Activated CD4-positive, alpha-beta T cell treated with anti-CD3 and anti-CD28 coated beads for 36 hours (primary cell): ENCODE measurements around the gene PDGFRB. TPM values are rescaled to one million over a fixed set of nuclear protein-coding genes. Genes with fewer than 3 reads are reported as not detected.
A peak's percentile ranks its signal among the peaks of the same experiment; 100 is the strongest.

Source experiments
- ATAC-seq: fragments of 200-7000 bp; cut with Tn5 transposase; one replicate; pipeline ENCODE4 v1.10.0; 2021; ENCODE audit warnings: mild to moderate bottlenecking, moderate library complexity
- CTCF ChIA-PET: fragments of 350-600 bp; sonication (Branson Sonifier 250); formaldehyde crosslinking; loops from one replicate; lab custom pipeline; 2021; ENCODE audit warnings: antibody characterized with exemption; lab: Charles Lee
- POLR2A ChIA-PET: fragments of 350-600 bp; sonication (Branson Sonifier 250); formaldehyde crosslinking; loops from one replicate; lab custom pipeline; 2021; ENCODE audit warnings: antibody characterized with exemption, inconsistent platforms; lab: Charles Lee
- DNase-seq: peaks from one replicate; pipeline ENCODE4 v3.0.0-alpha.2; 2020
- H3K27ac Mint-ChIP-seq: one replicate; pipeline ENCODE4 v1.8.0; 2021; ENCODE audit warnings: mixed read lengths
- H3K27me3 Mint-ChIP-seq: one replicate; pipeline ENCODE4 v1.8.0; 2021; ENCODE audit warnings: mixed read lengths
- H3K36me3 Mint-ChIP-seq: one replicate; pipeline ENCODE4 v1.8.0; 2021; ENCODE audit warnings: low read depth, mixed read lengths
- H3K4me1 Mint-ChIP-seq: one replicate; pipeline ENCODE4 v1.8.0; 2021; ENCODE audit warnings: mixed read lengths
- H3K4me3 Mint-ChIP-seq: one replicate; pipeline ENCODE4 v1.8.0; 2021; ENCODE audit warnings: mild to moderate bottlenecking, moderate library complexity, mixed read lengths
- H3K9me3 Mint-ChIP-seq: one replicate; pipeline ENCODE4 v1.8.0; 2021; ENCODE audit warnings: low read depth, mixed read lengths
- intact Hi-C, 2 experiments: fragments of 100-400 bp; cut with DNase I in 1 of 2; cut with micrococcal nuclease in 1 of 2; formaldehyde crosslinking; loops; one replicate each; pipeline versions ENCODE4 v1.14.2 to v1.15.1; 2022 to 2024; cut with DNase I, micrococcal nuclease
- total RNA-seq, 2 experiments: library from RNA; stranded (reverse); gene quantifications; one replicate each; pipeline ENCODE4 v1.2.3, GENCODE V29; 2021

The PDGFRB gene
- total RNA-seq, 2 experiments from 2014 or later, result not detected

DNA sequence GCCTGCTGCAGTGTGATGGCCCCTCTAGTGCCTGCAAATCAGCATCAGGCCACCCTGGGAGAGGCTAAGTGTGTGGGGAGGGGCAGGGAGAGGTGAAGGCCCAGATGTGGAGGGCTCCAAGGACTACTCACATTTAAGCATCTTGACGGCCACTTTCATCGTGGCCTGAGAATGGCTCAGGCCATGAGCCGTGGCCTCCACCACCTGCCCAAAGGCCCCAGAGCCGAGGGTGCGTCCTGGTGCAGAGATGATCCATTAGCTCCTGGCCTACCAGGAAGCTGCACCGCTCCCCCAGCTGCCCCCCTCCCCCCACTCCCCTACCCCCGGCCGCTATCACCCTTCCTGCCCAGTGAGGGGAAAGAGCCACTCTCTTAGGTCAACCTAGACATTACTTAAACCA, 31.0 kb downstream of the PDGFRB start:
- Mint-ChIP-seq H3K9me3 (no peaks in the 10 kb centered on the region), H3K4me1 (no peaks in the 10 kb centered on the region), H3K36me3 (no peaks in the 10 kb centered on the region), H3K27ac (no peak overlapping the region), H3K27me3 (no peaks in the 10 kb centered on the region), H3K4me3 (no peak overlapping the region)
- intact Hi-C loops, result loop anchor here in 1 of 2 experiments (5.0 kb wide), 1 partner anchor 122 kb away; the partner anchor contains the start of genes HMGXB3 and TIGD6
- no peak for DNase-seq
- CTCF ChIA-PET, result no interaction called here
- POLR2A ChIA-PET, result no interaction called here
- no peak for ATAC-seq

DNA sequence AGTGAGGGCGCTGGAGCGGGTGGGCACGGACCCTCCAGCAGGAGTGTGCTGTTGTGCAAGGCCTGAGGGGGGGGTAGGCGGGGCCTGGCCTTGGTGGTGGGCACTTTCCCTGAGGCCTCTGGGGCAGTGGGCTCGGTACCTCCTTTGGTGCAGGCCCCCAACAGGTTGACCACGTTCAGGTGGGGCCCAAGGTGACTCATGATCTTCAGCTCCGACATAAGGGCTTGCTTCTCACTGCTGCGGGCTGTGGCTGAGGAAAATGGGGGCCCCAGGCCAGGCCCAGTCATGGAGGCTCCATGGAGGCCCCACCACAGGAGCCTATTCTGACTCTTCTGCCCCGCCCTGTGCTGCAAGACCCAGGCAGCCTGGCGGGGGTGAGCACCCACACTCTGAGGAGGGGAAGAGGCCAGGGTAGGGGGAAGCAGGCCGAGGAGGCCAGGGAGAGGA, 31.5 kb downstream of the PDGFRB start:
- Mint-ChIP-seq H3K4me3 (no peak overlapping the region), H3K36me3 (no peaks in the 10 kb centered on the region), H3K4me1 (no peaks in the 10 kb centered on the region), H3K27me3 (no peaks in the 10 kb centered on the region), H3K27ac (no peak overlapping the region), H3K9me3 (no peaks in the 10 kb centered on the region)
- DNase-seq, result no peak
- POLR2A ChIA-PET, result no interaction called here
- ATAC-seq, result no peak
- CTCF ChIA-PET, result interaction anchor here (0.6 kb wide), 1 partner anchor 237 kb away, joined by 3 read pairs; no protein-coding TSS in a partner anchor
- intact Hi-C loops, result loop anchor here in 1 of 2 experiments (5.0 kb wide), 1 partner anchor 122 kb away; the partner anchor contains the start of genes HMGXB3 and TIGD6

DNA sequence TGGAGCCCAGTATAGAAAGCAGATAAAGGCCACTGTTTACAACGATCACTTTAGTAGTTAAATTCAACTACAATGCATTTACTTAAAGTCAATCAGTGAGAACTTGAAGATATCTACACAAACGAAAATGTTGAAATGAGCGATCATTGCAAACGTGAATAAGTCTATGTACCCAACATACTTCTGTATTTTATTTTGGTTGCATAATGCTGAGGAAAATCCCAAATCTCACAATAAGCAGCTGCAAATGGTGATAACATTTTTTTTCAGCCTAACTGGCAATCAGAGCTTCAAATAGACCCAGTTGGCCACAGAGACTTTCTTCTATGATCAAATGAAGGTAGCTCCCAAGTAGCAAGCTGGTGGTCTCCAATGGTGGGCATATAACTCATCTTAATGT, 32.1 kb downstream of the PDGFRB start:
- Mint-ChIP-seq H3K27me3 (no peaks in the 10 kb centered on the region), H3K36me3 (no peaks in the 10 kb centered on the region), H3K27ac (no peak overlapping the region), H3K4me1 (no peaks in the 10 kb centered on the region), H3K4me3 (no peak overlapping the region), H3K9me3 (no peaks in the 10 kb centered on the region)
- ChIA-PET POLR2A (no interaction called here), CTCF (interaction anchor here (0.6 kb wide), 1 partner anchor 238 kb away, joined by 3 read pairs; no protein-coding TSS in a partner anchor)
- intact Hi-C loops, result loop anchor here in 1 of 2 experiments (5.0 kb wide), 1 partner anchor 121 kb away; the partner anchor contains the start of genes HMGXB3 and TIGD6
- no peak for ATAC-seq
- no peak for DNase-seq

DNA sequence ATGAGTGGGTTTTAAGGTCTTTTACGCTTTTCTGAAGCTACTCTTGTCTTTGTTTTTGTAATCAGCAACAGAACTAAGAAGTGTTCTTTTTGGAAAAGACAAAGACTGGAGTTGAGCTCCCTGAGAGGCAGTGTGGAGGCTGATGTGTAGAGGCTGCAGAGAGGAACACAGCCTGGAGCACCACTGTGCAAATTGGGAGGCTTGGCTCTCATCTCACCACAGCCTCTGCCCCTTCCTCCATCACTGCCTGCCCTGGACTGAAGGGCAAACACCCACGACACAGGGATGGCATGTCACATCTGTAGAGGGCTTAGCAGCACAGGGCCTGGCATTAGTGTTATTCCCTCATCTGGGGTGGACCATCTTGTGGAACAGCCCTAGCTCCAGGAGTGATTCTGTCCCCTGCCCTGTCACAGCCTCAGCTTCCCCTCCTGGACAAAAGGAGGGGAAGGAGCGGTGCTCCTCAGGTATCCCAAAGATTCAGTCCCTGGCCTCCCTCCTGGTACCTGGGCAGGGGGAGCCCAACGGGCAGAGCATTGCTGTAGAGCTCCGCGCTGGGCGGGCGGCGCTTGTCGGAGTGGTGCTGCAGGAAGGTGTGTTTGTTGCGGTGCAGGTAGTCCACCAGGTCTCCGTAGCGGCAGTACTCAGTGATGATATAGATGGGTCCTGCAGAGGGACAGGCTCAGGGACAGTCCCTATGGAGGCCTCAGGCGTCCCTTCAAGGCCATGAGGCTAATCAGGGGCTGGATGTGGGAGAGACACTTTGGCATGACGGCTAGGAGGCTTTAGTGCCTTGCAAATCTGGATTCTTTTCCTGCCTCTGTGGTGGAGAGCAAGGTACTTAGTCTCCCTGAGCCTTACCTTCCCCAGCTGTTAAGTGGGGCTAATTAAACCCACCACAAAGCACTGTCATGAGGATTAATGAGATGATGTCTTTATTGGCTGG, 32.8 kb downstream of the PDGFRB start:
- no peak overlapping the region for H3K27ac Mint-ChIP-seq
- H3K36me3 Mint-ChIP-seq, result no peaks in the 10 kb centered on the region
- POLR2A ChIA-PET, result no interaction called here
- no peak for ATAC-seq
- CTCF ChIA-PET, result interaction anchor here (0.7 to 1.4 kb wide), 3 partner anchors 8 to 291 kb away, joined by 3 to 4 read pairs (median 3); no protein-coding TSS in a partner anchor
- intact Hi-C loops, result loop anchor here in 1 of 2 experiments (5.0 kb wide), 1 partner anchor 121 kb away; the partner anchor contains the start of genes HMGXB3 and TIGD6
- H3K27me3 Mint-ChIP-seq, result no peaks in the 10 kb centered on the region
- no peak overlapping the region for H3K4me3 Mint-ChIP-seq
- no peak for DNase-seq
- no peaks in the 10 kb centered on the region for H3K9me3 Mint-ChIP-seq
- no peaks in the 10 kb centered on the region for H3K4me1 Mint-ChIP-seq

DNA sequence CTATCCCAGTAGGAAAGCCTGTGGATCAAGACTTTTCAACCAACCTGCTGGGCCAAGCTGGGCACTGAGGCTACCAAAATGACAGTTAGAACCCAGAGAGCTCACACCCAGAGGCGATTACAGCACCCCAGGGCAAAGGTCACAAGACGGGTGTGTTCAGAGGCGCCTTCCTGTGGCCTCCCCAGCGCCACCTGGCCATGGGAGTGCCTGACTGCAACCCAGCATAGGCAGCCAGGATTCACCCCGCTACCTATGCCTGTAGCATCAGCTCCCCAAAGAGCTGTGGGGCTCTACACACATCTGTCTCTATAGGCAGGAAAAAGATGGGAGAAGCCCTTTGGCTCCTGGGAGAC, 33.5 kb downstream of the PDGFRB start:
- DNase-seq, result peak; percentile 68
- POLR2A ChIA-PET, result no interaction called here
- H3K36me3 Mint-ChIP-seq, result no peaks in the 10 kb centered on the region
- intact Hi-C loops, result loop anchor here in 1 of 2 experiments (5.0 kb wide), 1 partner anchor 120 kb away; the partner anchor contains the start of genes HMGXB3 and TIGD6
- peak; percentile 93 for ATAC-seq
- H3K4me1 Mint-ChIP-seq, result no peaks in the 10 kb centered on the region
- H3K27me3 Mint-ChIP-seq, result no peaks in the 10 kb centered on the region
- no peak overlapping the region for H3K4me3 Mint-ChIP-seq
- no peak overlapping the region for H3K27ac Mint-ChIP-seq
- H3K9me3 Mint-ChIP-seq, result no peaks in the 10 kb centered on the region
- CTCF ChIA-PET, result interaction anchor here (0.7 to 1.4 kb wide), 4 partner anchors 9 to 290 kb away, joined by 3 to 4 read pairs (median 3); no protein-coding TSS in a partner anchor

DNA sequence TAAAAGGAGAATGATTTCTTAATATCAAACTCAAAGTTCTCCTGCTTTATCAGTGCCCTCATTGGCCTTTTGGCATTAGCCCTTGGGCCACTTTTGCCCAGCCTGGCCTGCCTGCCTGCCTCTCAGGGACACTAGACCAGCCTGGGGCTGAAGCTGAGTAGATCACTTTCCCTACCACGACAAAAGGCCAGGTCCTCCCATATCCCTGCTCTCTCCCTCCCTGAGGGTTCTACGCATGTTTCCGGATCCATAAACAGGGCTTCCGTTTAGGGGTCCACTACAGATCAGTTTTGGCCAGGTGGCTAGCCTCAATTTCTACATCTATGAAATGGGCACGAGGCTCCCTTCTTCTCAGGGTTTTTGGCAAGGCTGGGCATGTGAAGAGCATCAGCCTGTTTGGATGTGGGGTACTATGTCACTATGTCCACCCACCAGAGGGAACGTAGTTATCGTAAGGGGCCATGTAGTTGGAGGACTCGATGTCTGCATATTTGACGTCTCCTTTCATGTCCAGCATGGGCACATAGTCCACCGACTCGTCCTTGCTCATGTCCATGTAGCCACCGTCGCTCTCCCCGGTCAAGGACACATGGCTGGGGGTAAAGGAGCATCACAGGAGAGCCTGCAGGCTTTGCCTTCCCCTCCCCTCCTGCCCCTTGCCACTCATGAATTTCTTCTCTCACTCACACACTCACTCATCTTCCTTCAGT, 34.0 kb downstream of the PDGFRB start:
- H3K4me1 Mint-ChIP-seq, result no peaks in the 10 kb centered on the region

DNA sequence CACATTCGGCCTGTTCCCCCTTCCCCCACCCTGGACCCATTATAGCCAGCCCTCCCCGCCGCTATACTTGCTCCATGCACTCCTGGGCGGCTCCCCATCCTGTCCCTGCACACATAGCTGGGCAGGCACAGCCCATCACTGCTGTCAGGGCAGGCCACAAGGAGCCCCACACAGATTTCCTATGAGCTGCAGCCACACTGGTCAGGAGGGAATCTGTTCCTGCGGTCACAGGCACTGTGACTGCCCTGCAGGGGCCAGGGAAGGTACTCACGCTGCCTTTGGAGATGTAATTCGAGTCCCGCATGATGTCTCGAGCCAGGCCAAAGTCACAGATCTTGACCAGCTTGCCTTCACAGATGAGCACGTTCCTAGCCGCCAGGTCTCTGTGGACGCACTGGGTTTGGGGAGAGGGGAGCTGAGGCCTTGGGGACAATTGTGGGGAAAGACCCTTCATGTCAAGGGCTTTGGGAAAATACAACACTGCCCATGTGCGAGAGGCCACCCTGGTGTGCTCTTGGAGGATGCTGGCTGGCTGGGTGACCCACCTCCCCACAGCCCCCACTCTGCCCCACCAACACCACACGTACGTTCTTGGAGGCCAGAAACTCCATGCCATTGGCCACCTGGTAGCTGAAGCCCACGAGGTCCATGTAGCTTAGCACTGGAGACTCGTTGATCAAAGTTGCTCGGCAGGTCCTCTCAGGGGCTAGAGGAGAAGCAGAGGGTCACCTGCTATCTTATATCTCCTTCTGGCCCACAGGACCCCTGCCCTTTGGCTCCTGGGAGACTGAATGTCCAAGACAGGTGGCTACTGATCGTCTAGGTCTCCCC, 34.8 kb downstream of the PDGFRB start:
- no peaks in the 10 kb centered on the region for H3K4me1 Mint-ChIP-seq
- intact Hi-C loops, result loop anchor here in 1 of 2 experiments (5.0 kb wide), 1 partner anchor 119 kb away; the partner anchor contains the start of genes HMGXB3 and TIGD6
- POLR2A ChIA-PET, result no interaction called here
- H3K36me3 Mint-ChIP-seq, result no peaks in the 10 kb centered on the region
- no peak for ATAC-seq
- no peaks in the 10 kb centered on the region for H3K9me3 Mint-ChIP-seq
- no peaks in the 10 kb centered on the region for H3K27me3 Mint-ChIP-seq
- H3K27ac Mint-ChIP-seq, result no peak overlapping the region
- H3K4me3 Mint-ChIP-seq, result no peak overlapping the region
- DNase-seq, result no peak
- CTCF ChIA-PET, result interaction anchor here (0.6 to 1.1 kb wide), 4 partner anchors 14 to 367 kb away, joined by 3 to 4 read pairs (median 3); no protein-coding TSS in a partner anchor

More for the DNA sequence above, 34.0 kb downstream of the PDGFRB start:
- CTCF ChIA-PET, result interaction anchor here (0.7 to 1.4 kb wide), 5 partner anchors 10 to 117 kb away, joined by 3 to 4 read pairs (median 3); no protein-coding TSS in a partner anchor
- Mint-ChIP-seq H3K9me3 (no peaks in the 10 kb centered on the region), H3K27ac (no peak overlapping the region), H3K27me3 (no peaks in the 10 kb centered on the region), H3K36me3 (no peaks in the 10 kb centered on the region), H3K4me3 (no peak overlapping the region)
- ATAC-seq (no peak), DNase-seq (no peak)
- intact Hi-C loops, result loop anchor here in 1 of 2 experiments (5.0 kb wide), 1 partner anchor 119 kb away; the partner anchor contains the start of genes HMGXB3 and TIGD6
- POLR2A ChIA-PET, result no interaction called here

DNA sequence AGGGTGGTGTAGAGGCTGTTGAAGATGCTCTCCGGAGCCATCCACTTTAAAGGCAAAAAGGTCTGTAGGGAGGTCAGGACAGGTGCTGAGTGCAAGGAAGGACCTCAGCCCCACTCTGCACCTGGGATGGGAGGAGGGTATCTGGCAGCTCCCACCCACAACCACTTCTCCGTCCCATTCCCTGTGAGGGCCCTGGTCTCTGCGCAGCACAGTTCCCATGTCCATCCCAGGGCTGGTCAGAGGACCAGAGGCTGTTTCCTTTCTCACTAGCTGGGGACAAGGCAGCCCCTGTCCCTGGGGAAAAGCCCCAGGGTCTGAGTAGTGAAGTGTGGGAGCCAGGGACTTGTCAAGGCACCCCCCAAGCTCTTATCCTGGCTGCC, 35.6 kb downstream of the PDGFRB start:
- ChIA-PET CTCF (interaction anchor here (0.9 kb wide), 1 partner anchor 14 kb away, joined by 3 read pairs; no protein-coding TSS in a partner anchor), POLR2A (no interaction called here)
- no peak overlapping the region for H3K4me3 Mint-ChIP-seq
- no peaks in the 10 kb centered on the region for H3K4me1 Mint-ChIP-seq
- H3K27ac Mint-ChIP-seq, result no peak overlapping the region
- intact Hi-C loops, result loop anchor here in 1 of 2 experiments (5.0 kb wide), 1 partner anchor 118 kb away; the partner anchor contains the start of genes HMGXB3 and TIGD6
- no peaks in the 10 kb centered on the region for H3K9me3 Mint-ChIP-seq
- no peak for DNase-seq
- H3K27me3 Mint-ChIP-seq, result no peaks in the 10 kb centered on the region
- no peak for ATAC-seq
- H3K36me3 Mint-ChIP-seq, result no peaks in the 10 kb centered on the region

DNA sequence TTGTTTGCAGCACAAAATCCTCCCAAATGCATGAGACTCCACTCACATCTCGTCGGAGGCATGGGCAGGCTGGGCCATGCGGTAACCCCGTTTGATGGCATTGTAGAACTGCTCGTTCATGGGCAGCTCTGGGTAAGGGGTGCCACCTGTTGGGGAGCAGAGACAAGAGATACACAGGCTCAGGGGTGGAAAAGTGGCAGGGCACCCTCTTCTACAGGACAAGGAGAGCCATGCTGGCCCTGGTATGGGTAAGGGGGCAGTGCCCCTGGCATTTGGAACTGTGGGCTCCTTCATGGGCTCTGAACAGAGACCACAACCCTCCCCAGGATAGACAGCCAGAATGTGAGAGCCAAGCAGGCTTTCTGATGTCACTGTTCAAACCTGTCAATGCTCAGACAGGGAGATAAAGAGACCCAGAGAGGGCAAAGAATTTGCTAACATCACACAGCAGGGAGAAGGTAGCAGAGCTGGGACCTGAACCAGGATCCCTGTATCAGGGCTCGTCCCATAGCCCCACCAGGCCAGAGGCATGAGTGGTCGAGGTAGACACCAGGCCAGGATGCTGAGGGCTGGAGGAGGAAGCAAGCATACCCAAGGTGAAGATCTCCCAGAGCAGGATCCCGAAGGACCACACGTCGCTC, 36.1 kb downstream of the PDGFRB start:
- ChIA-PET POLR2A (no interaction called here), CTCF (interaction anchor here (0.9 to 1.2 kb wide), 2 partner anchors 10 to 15 kb away, joined by 3 read pairs; no protein-coding TSS in a partner anchor)
- H3K27me3 Mint-ChIP-seq, result no peaks in the 10 kb centered on the region
- no peaks in the 10 kb centered on the region for H3K4me1 Mint-ChIP-seq
- DNase-seq (peak; percentile 35), ATAC-seq (peak; percentile 58)
- H3K36me3 Mint-ChIP-seq, result no peaks in the 10 kb centered on the region
- intact Hi-C loops, result loop anchor here in 1 of 2 experiments (5.0 kb wide), 1 partner anchor 117 kb away; the partner anchor contains the start of genes HMGXB3 and TIGD6
- H3K27ac Mint-ChIP-seq, result no peak overlapping the region
- H3K9me3 Mint-ChIP-seq, result no peaks in the 10 kb centered on the region
- H3K4me3 Mint-ChIP-seq, result no peak overlapping the region
